Stimulated activated CD4-positive, alpha-beta T cell treated with anti-CD3 and anti-CD28 coated beads, Interleukin-1b, Interleukin-23, amount 100 ng/mL, for 48 hours (primary cell): ENCODE results near the gene SLC25A28.

ENCODE experiments used
- DNase-seq: peaks from one replicate; pipeline ENCODE4 v3.0.0-alpha.2; 2020

Gene SLC25A28

DNA sequence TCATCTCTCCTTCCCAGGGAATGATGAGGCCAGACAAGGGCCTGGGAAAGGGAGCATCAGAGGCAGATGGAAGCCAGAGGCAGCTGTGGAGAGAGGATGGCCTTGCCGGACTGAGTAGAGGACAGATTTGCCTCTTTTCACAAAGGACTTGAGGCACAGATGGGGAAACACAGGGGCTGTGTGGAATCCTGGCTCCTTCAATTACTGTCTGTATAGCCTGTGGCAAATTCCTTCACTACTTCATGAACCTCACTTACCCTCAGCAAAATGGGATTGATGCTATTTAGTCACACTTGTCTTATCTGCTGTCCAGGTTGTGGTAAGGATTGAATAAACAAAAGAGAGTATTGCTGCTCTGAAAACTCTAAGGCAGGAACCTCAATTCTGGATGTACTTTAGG lies 40.3 kb downstream of the SLC25A28 start:
- no peak for DNase-seq

DNA sequence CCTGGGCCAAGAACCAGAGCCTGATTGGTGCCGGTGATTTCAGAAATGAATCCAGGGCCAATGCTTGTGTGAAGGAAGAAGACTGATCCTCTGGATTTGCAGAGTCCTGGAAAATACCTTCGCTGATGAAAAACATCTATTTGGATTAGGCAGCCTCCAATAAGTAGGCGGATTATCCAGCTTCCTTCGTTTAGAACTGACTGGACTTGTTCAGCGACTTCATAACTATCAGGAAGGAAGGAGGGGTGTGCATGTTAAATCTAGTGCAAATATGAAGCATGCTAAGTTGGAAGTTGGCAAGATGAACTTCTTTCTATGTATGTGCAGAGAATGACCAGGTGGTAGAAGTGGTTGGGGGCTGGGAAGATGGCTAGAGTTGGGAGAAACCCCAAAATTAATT lies 46.4 kb downstream of the SLC25A28 start:
- DNase-seq, result no peak

DNA sequence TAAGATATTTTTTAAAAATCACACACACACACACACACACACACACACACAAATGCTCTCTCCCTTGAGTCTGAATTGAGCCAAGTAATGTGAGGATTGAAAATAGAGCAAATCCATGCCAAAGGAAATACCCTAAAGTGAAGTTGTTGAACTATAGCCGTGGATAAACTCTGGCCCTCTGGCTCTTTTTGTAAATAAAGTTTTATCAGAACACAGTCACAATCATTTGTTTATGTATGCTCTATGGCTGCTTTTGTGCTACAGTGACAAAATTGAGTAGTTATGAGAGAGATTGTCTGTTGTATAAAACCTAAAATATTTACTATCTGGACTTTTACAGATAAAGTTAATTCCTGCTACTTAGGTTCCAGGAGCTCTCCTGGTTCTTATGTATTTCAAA lies 48.4 kb downstream of the SLC25A28 start:
- DNase-seq, result no peak

DNA sequence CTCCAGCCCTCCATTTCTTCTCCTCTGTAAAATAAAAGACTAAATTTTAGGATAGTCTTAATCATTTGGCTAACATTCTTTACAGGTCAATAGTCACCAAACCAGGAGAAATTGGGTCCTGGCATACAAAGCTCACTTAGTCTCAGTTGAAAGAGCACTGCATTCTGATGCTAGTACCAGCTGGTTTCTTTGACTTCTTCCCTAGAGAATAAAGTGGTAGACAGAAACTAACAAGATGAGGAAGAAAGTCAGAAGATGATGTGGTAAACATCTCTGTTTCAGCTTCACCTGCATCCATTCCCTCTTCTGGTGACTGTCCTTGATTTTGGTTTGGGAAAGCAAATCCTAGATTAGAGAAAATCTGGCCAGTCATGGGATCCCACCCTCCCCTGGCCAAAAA lies 50.3 kb downstream of the SLC25A28 start:
- no peak for DNase-seq

DNA sequence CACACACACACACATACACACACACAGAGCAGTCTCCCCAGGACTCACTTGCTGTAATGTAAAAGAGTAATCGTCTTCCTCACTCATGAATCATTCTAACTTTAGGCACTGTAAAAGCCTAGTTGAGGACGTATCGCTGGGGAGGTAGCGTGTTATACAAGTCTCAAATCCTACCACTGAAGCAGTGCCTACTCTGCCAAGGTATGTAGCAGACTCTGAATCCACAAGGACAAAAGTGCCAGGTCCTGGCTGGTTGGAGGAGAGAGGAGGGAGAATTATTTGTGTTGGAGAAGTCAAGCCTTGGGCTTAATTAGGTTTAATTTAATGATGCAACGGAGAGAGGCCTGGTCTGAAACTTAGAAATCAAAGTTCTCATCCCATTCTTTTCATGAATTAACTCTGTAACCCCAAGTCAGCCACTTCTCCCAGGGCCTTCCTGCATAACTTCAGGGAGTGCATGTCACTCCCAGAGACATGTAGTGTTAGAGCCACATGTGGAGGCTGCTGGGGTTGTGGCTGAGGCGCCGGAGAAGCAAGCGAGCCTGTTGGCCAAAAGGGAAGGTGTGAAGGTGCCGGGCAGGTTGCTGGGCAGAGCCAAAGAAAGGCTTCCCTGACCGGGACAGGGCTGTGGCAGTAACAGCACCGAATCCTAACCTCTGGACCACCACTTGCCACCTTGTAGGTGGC lies 50.8 kb downstream of the SLC25A28 start:
- no peak for DNase-seq

DNA sequence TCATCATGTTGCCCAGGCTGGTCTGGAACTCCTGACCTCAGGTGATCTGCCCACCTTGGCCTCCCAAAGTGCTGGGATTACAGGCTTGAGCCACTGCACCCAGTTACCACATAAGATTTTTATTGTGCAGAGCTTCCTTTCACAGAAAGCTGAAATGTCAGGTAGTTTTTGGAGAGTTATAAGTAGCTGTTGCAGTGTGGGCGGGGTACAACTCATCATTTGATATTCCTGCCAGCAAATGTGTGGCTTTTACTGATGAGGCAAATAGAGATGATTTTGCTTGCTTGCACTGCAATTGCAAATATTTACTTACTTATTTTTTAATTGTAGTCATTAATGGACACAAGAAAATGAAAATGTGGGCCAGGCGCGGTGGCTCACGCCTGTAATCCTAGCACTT lies 55.1 kb downstream of the SLC25A28 start:
- no peak for DNase-seq

DNA sequence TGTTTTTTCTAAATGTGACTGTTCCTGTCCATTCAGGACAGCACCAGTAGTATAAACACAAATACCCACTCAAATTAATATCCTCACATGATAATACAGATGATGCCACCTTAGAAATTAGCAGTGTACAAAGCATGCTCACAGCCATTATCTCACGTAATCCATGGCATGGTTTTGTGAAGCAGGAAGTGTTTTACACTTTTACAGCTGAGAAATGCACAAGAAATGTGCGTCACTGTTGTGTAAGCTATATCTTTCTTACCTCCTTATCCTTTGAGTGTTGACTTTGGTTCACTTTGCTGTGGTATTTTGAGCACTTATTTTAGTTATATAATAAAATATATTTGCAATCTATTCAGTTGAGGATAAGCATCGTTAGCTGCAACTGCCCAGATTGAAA lies 55.9 kb downstream of the SLC25A28 start:
- DNase-seq, result no peak

DNA sequence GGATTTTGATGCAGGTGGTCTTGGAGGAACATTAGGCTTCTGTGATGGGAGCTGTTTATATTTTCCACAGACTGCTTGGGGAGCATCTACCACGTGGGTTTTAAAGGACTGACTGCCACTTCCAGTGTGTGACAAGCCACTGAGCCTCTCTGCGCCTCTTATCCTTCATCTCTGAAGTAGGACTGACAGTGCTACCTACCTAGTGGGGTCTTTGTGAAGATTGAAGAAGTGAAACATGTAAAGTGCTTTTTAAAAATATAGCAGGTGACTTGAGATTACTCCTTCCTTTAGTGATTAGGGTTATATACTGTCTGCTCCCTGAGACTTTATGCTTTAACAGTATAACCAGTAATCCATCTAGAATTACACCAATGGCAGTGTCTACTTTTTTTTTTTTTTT lies 57.6 kb downstream of the SLC25A28 start:
- DNase-seq, result no peak
